Measurements from ENCODE around the gene SPIN3. TPM values are rescaled to one million over a fixed set of nuclear protein-coding genes. Genes with fewer than 3 reads are reported as not detected.
A peak's percentile ranks its signal among the peaks of the same experiment; 100 is the strongest.
"Not testable (repeated sequence)": the region's sequence is repeated elsewhere in the genome, so short reads cannot be mapped to it uniquely, and the experiment has no call there.

Gene SPIN3
- 1 to 10 TPM; 6.8 to 8.8 TPM for total RNA-seq
- 16.8 TPM for polyA plus RNA-seq (2013, experiment 1 of 2)
- 10.9 TPM for polyA plus RNA-seq (2013, experiment 2 of 2)
- 6.0 to 75.1 (median 14.6) reads per million in 172 experiments for total RNA-seq

DNA sequence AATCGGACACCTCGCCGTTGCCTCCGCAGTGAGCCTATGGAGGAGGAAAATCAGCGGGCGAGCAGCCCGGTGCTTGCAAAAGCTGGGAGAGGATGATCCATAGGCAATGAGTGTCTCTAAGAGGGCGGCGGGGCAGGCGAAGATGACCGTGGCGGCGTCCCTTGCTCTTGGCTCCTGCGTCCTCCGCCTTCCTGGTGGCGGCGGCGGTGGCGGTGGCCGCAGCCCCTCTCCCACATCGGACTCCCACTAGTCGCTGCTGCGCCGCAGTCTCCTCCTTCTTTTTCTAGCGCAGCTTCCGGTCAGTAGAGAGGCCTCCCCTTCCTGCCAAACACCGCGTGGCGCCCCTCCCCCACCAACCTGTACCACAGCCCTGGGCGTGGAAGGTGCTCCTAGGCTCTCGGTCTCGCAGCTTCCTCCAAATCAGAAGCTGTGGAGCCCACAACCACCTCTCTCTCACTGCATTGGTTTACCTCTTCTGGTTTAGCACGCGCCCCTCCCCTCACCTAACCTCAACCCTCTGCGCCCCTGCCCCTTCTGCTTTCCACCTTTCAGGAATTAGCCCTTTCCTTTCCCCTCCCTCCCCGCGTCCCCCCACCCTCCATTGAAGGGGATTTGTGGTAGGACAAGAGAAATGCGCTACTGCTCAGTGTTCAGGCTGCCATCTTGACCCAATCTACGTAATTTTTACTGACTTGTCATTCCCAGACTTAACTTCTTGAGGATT, at the start of gene SPIN3:
Gene SPIN3, minus strand, starts transcription at position 271 of the 724 bp plus-strand sequence. CDS start 594 bp downstream, outside the sequence.
- Mint-ChIP-seq H3K36me3 (ENCODE audit: low read depth) (peaks cover 27% of the 10 kb centered on the region), H3K27me3 (no peaks in the 10 kb centered on the region), H3K4me3 (peak within 1 kb of the TSS; percentile 98), H3K4me1 (ENCODE audit: low read depth) (peaks cover 50% of the 10 kb centered on the region), H3K9me3 (no peaks in the 10 kb centered on the region), H3K27ac (peak within 1 kb of the TSS; percentile 96)
- Histone ChIP-seq H3K4me3 (ENCODE audit: low read length) (peak within 1 kb of the TSS; percentile 73), H3K9me3 (ENCODE audit: control insufficient read depth in 1 of 2, insufficient read depth in 1 of 2, low read length in 2 of 2) (no peaks in the 10 kb centered on the region), H3K4me1 (ENCODE audit: insufficient read depth, low read length) (peaks cover 8% of the 10 kb centered on the region), H3K27me3 (ENCODE audit: control insufficient read depth in 1 of 2, insufficient read depth in 2 of 2, low read length in 2 of 2) (no peaks in the 10 kb centered on the region), H3K27ac (ENCODE audit: low read depth in 1 of 2, low read length in 2 of 2) (peak within 1 kb of the TSS; percentile 25 to 55), H3K36me3 (ENCODE audit: insufficient read depth, low read length) (no peaks in the 10 kb centered on the region)
- peak; percentile 20 to 70 (median 53) for DNase-seq
- peak; percentile 84 for ATAC-seq (ENCODE audit: poor library complexity)
- intact Hi-C loops (cut with DNase I, micrococcal nuclease) = loop anchor here in 1 of 2 experiments (10.0 kb wide), 2 partner anchors 599 to 919 kb away; partner anchors contain the start of genes ZXDA and ZXDB
- ChIA-PET CTCF (interaction anchor here (1.0 kb wide), 1 partner anchor 17 kb away, joined by 3 read pairs; no protein-coding TSS in a partner anchor), POLR2A (interaction anchor here (0.9 to 2.8 kb wide), 6 partner anchors 9 to 291 kb away, joined by 3 to 7 read pairs (median 4); partner anchors contain the start of genes FAAH2 and SPIN2B)
- TF ChIP-seq CTCF (IDR thresholded peaks at IDR 0.05) = no peak

- Mint-ChIP-seq H3K4me1 (ENCODE audit: low read depth) (no peaks in the 10 kb centered on the region), H3K27me3 (peaks cover 3% of the 10 kb centered on the region), H3K36me3 (ENCODE audit: low read depth) (no peaks in the 10 kb centered on the region), H3K9me3 (no peaks in the 10 kb centered on the region), H3K27ac (no peak overlapping the region), H3K4me3 (no peak overlapping the region)
- ChIA-PET CTCF (no interaction called here), POLR2A (no interaction called here)
- TF ChIP-seq CTCF (IDR thresholded peaks at IDR 0.05) = no peak
- no peak overlapping the region for H3K27ac ChIP-seq (ENCODE audit: low read depth in 1 of 2, low read length in 2 of 2)
- peaks cover 0 to 7% of the 10 kb centered on the region in 2 experiments for H3K27me3 ChIP-seq (ENCODE audit: control insufficient read depth in 1 of 2, insufficient read depth in 2 of 2, low read length in 2 of 2)
- H3K4me1 ChIP-seq (ENCODE audit: insufficient read depth, low read length) = no peaks in the 10 kb centered on the region
- no peak overlapping the region for H3K4me3 ChIP-seq (ENCODE audit: low read length)
- intact Hi-C loops (cut with DNase I, micrococcal nuclease) = no loop called here
- H3K9me3 ChIP-seq (ENCODE audit: control insufficient read depth in 1 of 2, insufficient read depth in 1 of 2, low read length in 2 of 2) = no peaks in the 10 kb centered on the region
- no peak for ATAC-seq (ENCODE audit: poor library complexity)
- H3K36me3 ChIP-seq (ENCODE audit: insufficient read depth, low read length) = no peaks in the 10 kb centered on the region
- DNase-seq = no peak
Measured at GRCh38 chrX:57044245-57044644, 48.9 kb upstream of the SPIN3 start.

DNA sequence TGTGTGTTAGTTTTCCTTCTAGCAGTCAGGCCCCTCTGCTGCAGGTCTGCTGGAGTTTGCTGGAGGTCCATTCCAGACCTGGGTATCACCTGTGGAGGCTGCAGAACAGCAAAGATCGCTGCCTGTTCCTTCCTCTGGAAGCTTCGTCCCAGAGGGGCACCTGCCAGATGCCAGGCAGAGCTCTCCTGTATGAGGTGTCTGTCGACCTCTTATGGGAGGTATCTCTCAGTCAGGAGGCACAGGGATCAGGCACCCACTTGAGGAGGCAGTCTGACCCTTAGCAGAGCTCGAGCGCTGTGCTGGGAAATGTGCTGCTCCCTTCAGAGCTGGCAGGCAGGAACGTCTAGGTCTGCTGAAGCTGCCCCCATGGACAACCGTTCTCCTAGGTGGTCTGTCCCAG, 41.9 kb upstream of the SPIN3 start:
- intact Hi-C loops (cut with DNase I, micrococcal nuclease); H3K4me3 Mint-ChIP-seq; H3K4me1 Mint-ChIP-seq (ENCODE audit: low read depth); H3K4me3 ChIP-seq (ENCODE audit: low read length); CTCF ChIA-PET; DNase-seq; H3K36me3 ChIP-seq (ENCODE audit: insufficient read depth, low read length); H3K9me3 Mint-ChIP-seq; H3K9me3 ChIP-seq (ENCODE audit: control insufficient read depth in 1 of 2, insufficient read depth in 1 of 2, low read length in 2 of 2); H3K27ac ChIP-seq (ENCODE audit: low read depth in 1 of 2, low read length in 2 of 2); H3K27me3 Mint-ChIP-seq; ATAC-seq (ENCODE audit: poor library complexity); H3K27ac Mint-ChIP-seq; H3K36me3 Mint-ChIP-seq (ENCODE audit: low read depth); H3K4me1 ChIP-seq (ENCODE audit: insufficient read depth, low read length); POLR2A ChIA-PET: not testable (repeated sequence)
- H3K27me3 ChIP-seq (ENCODE audit: control insufficient read depth in 1 of 2, insufficient read depth in 2 of 2, low read length in 2 of 2) = peaks cover 0 to 13% of the 10 kb centered on the region in 2 experiments

Data from CD4-positive, alpha-beta T cell (primary cell).